ENCODE data around the gene KCNJ9.

Gene KCNJ9

DNA sequence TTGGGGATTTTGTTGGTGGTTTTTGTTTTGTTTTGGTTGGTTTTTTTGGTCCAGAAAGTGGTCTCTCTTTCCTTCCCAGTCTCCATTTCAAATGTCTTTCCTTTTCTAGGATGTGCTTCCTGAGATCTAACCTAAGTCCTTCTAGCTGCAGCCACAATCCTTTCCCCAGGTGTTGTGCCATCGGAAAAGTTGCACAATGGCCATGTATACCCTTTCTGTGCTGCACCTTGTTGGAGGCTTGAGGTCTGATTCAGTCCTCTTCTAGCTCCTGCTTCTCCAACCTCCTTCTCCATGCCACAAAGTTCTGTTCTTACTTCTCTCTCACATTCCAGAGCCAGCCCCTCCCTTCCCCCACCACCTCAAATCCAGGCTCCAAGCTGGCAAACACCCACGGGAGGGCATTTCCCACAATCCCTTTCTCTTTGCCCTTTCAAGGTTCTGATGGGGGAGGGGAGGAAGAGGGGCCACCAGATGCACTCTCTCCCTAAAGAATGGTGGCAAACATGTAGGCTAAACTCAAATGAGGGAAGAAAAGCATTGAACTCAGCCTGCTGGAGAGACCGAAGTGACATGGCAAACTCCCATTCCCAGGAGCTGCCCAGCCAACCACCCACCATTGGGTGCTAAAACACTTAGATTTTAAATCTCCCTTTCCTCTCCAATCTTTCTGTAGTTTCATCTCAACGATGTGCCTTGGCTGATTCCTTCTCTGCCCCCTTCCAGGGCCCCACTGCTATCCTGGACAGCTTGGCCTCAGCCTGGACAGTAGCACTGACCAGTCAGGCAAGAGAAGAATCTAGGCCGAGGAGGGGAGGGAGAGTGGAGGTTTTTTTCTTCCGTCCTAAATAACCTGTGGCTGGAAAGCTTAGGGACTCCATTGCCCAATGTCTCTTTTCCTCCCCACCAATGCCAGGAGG lies 14.3 kb upstream of the KCNJ9 start:
- DNase-seq (ENCODE audit: low read depth in 1 of 2, low spot score in 1 of 2): no peak

DNA sequence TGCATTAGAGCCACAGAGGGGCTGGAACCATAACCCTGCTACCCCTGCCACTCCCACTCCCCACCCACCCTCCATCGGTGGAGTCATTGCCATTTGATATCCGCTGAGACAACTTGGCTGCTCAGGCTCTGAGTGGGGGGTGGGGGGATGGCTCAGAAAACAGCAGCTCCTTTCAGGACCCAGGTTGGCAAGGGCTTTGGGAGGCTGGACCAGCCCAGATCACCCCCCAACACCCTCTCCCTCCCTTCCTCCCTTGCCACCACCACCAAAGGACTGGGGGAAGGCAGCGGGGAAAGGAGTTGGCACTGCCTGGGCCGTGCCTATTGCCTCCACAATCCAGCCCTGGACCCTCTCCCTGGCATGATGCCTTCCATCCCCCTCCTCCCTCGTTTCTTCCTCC lies 13.1 kb upstream of the KCNJ9 start:
- DNase-seq (ENCODE audit: low read depth in 1 of 2, low spot score in 1 of 2): no peak

DNA sequence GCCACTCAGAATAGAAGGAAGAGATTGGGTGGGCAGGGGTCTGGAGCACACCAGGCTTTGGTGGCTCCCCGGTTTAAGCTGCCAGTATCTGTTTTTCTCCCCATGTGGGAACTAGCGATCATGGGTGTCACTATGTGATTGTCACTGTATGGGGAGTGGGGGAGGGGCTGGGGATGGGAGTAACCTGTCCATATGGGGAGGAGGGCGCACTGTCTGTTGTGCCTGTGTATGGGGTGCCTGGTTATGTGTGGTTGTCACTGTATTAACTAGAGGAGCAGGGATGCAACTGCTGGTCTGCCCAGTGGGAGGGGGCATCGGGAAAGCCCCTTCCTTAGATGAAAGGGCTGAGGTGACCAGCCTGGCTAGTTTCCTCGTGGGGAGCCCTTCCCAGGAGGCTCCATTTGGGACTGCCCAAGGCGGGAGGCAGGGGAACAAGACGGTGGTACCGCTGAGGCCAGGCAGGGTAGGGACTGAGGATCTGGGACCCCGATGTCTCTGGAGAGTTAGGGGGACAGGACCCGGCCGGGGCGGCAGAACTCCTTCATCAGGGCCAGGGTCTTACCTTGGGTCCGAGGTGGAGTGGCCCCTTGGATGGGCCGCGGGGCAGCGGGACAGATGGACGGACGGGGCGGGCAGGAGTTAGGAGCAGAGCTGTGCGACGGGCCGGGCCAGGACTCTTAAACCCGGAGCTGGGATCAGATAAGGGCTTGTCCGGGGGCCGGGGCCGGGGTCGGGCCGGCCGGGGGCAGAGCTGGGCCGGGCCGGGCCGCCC lies 11.7 kb upstream of the KCNJ9 start, which contains the start of gene KCNJ10:
KCNJ10 (minus strand) TSS at position 701 of the 772 bp plus-strand sequence. CDS start 27,628 bp downstream, outside the sequence.
- no peak for DNase-seq (ENCODE audit: low read depth in 1 of 2, low spot score in 1 of 2)

DNA sequence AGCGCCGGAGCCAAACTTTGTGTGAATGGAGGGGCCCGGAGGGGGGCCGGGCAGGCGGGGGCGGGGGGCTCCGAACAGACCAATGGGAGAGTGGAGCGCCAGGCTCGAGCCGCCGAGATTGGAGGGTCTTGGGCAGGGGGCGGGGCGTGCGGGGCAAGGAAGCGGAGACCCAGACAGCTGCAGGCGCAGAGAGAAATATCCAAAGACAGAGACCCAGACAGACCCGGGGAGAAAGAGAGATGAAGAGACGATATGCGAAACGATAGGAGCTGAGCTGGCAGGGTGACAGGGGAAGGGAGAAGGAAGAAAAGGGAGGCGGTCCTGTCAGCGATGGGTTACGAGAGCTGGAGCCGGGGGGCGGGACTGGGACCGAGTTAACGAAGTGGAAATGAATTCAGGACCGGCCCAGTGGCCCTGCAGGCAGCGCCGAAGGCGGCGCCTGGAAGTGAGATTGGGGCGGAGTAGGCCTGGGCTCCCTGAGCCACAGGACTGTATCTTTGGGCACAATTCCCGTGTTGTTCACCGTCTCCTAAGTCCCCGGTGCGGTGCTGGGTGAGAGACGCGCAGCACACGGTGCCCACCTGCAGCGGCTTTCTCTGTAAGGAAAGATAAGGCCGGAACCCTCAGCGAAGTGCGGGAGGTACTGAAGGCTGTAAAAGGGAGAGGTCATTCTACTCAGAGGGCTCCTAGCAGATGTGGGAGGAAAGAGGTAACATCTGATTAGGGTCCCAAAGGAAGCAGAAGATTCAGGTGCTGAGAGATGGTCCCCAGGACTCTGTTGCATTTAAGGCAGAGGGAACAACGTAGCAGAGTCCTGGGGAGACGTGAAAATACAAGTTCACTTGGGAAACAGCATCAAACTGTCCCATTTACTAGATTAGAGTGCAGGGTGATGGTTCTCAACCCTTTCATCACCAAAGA lies 10.8 kb upstream of the KCNJ9 start:
- peak; percentile 39 to 45 for DNase-seq (ENCODE audit: low read depth in 1 of 2, low spot score in 1 of 2)

DNA sequence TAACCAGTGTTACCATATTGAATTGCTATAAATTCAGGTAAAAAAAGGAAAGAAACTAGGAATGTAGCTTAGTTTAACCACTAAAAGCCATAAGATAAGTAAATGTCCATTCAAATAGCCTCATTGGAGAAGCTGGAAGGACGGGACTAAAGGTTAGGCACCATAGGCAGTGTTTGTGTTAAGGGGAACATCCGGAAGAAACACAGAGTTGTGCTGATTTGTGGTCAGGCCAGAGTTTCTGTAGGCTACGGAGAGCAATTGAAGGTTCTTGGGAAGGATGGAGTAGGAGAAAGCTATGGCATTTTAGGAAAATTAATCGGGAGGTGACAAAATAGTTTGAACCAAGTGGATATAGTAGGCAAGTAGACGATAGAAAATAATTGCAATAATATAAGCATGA lies 10.0 kb upstream of the KCNJ9 start:
- no peak for DNase-seq (ENCODE audit: low read depth in 1 of 2, low spot score in 1 of 2)

DNA sequence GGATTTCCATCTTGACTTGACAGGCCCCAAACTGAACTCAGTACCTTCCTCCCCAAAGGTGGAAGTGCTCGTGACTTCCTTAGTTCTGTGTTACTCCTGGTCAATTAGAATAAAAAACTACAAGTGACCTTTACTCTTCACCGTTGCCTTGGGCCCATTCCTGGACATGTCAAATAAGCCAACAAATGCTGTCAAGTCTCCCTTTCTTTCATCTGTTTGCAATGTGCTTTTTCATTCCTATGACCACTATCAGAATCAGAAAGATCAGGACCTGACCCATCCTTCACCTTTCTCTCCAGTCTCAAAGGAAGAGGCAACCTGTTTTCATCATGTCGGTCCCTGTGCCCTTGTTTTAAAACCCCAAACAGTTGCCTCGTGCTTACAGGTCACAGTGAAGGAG lies 6.5 kb upstream of the KCNJ9 start:
- DNase-seq (ENCODE audit: low read depth in 1 of 2, low spot score in 1 of 2): no peak

DNA sequence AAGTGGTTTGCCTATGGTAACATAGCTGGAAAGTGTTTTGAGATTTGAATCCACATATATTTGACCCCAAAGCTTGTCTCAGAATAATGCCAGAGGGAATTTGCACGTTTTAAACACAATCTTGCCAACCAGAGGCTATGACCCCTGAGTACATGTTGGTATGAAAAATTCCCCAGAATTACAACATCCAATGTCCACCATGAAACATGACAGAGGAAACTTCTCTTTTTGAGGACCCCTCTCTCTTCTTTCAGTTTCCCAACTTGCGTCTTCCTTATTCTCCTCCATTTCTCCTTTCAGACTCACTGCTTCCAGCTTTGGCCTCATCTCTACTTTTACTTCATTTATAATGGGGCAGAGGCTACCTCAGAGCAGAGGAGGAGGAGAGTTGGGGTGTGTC lies 5.5 kb upstream of the KCNJ9 start:
- no peak for DNase-seq (ENCODE audit: low read depth in 1 of 2, low spot score in 1 of 2)

DNA sequence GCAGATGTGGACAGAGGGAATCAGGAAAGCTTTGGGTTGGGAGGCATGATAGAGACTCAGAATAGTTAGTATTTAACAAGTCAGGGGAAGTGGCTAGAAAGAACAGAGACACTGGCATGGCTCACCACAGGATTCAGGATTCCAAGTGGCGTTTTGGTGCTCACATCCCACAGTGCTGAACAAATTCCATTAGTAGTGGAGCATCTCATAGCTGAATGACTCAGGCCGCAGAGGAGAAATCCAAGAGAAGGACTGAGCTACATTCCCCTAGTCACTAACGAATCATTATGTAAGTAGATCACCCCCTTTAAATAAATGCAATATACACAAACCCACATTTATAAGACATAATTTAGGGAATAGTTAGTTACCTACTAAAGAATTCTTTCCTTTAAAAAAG lies 5.0 kb upstream of the KCNJ9 start:
- no peak for DNase-seq (ENCODE audit: low read depth in 1 of 2, low spot score in 1 of 2)

DNA sequence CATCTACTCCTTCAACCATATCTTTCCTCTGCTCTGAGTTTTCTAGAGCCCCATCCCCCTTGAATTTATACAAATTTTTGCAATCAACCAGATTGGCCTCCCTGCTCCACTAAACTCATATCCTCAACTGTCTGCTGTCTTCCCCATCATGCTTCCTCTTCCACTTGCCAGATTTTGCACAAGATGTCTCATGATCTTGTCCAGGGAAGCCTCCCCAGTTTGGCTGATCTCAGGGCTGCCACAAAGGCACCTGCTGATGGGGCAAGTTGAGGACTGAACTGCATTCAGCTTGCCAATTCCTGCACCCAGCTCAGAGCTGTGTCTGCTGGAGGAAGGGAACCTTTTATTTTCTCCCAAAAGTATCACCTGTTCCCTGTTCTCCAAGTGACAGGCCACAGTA lies 3.9 kb upstream of the KCNJ9 start:
- no peak for DNase-seq (ENCODE audit: low read depth in 1 of 2, low spot score in 1 of 2)

DNA sequence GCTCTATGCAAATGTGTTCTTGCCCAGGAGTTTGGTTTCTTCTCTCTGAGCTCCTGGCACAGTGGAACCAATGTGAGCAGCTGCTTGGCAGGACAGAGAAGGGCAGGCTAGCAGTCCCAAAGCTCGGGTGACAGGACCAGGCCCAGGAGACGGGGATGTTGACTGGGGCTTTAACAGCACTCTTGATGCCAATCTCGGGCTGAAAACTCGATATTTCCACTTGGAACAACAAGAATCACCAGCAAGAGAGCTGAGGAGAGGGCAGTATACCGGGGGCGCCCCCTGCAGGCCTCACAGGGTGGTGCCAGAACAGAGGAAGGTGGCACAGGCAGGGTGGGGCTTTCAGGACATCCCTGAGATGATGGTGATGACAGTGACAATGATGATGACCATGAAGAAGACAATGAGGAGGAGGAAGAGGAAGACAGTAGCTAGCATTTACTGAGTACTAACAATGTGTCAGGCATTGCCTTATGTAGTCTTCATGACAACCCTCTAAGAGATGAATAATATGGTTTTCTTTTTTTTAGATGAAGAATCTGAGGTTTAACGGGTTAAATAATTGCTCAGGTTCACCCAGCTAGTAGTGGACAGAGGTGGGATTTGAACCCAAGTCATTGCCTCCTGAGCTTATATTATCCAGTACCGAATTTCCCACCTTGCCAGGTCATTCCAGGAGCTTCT lies 2.7 kb upstream of the KCNJ9 start:
- no peak for DNase-seq (ENCODE audit: low read depth in 1 of 2, low spot score in 1 of 2)

DNA sequence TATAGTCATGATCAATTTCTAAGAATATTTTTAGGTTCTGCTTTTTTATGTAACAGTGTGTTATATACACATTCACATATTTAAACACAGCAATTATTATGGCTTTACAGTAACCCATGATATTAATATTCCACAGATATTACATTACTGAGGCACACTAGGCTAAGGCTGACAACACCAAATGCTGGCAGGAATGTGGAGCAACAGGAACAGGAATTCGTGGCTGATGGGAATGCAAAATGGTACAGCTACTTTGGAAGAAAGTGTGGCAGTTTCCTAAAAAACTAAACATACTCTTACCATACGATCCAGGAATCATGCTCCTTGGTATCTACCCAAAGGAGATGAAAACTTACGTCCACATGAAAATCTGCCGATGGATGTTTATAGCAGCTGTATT lies 1.9 kb upstream of the KCNJ9 start:
- no peak for DNase-seq (ENCODE audit: low read depth in 1 of 2, low spot score in 1 of 2)

DNA sequence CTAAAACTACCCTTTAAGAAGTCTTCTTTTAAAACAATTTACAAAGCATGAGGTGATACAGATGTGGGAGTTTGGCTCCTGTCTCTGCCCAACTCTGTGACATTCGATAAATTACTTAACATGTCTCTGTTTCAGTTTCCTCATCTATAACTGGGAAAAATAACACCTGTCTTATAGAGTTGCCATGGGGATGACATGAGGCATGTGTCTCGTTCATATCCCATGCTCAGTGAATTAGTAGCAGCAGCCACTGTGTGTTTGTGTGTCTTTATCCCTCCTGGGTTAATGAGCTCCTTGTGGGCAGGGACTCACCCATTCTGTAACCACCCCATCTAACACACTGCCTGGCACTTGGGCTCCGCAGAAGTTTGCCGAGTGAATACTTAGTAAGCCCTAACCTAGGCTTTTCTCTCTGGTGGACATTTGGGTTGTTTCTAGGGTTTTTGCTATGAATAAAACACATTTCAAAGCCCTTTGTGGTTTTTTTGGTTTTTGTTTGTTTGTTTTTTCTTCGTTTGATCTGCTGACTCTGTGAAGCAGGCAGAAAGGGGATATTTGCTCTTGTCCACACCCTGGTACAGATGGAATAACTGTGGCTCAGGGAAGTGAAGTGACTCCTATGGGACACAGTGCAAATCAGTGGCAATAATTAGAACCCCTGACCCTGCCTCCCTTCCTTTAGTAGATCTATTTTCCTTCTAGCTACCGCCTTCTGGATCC lies 797 bp upstream of the KCNJ9 start:
- no peak for DNase-seq (ENCODE audit: low read depth in 1 of 2, low spot score in 1 of 2)

DNA sequence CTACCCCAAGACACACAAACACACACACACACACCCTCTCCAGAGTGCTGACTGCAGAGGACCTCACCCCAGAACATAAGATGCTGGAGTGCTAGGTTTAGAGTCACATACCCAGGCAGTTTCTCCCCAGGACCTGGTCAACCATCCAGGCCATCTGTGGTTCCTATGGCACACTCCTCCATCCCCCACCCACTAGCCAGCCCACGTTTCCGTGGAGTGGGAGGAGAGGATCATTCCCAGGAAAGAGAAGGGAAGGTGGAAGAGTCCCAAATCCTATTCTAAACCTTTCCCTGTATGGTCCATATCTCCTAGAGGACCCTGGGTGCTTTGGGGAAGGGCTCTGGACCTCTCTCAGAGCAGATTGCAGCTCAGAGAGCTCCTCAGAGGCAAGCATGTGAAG lies 1.1 kb downstream of the KCNJ9 start:
- DNase-seq (ENCODE audit: low read depth in 1 of 2, low spot score in 1 of 2): no peak

DNA sequence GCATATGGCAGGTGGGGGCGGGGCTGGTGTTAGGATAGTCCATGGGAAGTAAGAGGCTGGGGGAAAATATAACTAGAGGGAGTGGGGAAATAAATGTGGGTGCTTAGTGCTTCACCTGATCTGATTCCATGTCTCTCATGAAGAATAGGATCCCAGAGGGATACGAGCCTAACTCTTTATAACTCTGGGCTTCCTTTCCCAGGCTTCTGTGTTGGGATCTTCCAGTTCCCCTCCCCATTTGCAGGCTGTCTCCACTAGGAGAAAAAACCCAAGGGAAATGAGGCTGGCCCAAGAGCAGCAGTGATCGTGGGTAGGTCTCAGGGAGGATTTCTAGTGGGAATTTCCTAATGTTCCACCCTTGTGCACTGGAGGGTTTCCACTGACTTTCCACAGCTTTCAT lies 1.6 kb downstream of the KCNJ9 start:
- no peak for DNase-seq (ENCODE audit: low read depth in 1 of 2, low spot score in 1 of 2)

DNA sequence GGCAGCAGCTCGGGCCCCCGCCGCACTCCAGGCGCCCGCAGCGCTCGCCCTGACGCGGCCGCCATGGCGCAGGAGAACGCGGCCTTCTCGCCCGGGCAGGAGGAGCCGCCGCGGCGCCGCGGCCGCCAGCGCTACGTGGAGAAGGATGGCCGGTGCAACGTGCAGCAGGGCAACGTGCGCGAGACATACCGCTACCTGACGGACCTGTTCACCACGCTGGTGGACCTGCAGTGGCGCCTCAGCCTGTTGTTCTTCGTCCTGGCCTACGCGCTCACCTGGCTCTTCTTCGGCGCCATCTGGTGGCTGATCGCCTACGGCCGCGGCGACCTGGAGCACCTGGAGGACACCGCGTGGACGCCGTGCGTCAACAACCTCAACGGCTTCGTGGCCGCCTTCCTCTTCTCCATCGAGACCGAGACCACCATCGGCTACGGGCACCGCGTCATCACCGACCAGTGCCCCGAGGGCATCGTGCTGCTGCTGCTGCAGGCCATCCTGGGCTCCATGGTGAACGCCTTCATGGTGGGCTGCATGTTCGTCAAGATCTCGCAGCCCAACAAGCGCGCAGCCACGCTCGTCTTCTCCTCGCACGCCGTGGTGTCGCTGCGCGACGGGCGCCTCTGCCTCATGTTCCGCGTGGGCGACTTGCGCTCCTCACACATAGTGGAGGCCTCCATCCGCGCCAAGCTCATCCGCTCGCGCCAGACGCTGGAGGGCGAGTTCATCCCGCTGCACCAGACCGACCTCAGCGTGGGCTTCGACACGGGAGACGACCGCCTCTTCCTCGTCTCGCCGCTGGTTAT lies 2.8 kb downstream of the KCNJ9 start:
- DNase-seq (ENCODE audit: low read depth in 1 of 2, low spot score in 1 of 2): peak; percentile 60 to 67

DNA sequence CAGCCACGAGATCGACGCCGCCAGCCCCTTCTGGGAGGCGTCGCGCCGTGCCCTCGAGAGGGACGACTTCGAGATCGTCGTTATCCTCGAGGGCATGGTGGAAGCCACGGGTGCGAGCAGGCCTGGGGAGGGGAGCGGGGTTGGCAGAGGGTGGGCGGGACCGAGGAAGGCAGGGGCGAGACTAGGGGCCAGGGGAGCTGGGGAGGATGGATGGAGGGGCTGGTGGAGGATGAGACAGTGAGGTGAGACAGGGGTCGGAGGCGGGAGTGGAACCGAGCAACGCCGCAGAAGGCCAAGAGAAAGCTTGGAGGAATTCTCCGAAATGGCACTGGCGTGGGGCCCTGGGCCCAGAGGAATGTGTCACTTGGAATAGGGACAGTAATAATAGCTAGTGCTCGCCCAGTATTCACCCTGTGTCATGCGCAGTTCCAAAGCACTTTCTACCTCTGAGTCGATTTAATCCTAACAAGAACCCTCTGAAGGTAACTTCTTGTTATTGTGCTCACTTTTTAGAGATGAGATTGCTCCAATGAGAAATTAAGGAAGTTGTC lies 3.5 kb downstream of the KCNJ9 start:
- DNase-seq (ENCODE audit: low read depth in 1 of 2, low spot score in 1 of 2): no peak

DNA sequence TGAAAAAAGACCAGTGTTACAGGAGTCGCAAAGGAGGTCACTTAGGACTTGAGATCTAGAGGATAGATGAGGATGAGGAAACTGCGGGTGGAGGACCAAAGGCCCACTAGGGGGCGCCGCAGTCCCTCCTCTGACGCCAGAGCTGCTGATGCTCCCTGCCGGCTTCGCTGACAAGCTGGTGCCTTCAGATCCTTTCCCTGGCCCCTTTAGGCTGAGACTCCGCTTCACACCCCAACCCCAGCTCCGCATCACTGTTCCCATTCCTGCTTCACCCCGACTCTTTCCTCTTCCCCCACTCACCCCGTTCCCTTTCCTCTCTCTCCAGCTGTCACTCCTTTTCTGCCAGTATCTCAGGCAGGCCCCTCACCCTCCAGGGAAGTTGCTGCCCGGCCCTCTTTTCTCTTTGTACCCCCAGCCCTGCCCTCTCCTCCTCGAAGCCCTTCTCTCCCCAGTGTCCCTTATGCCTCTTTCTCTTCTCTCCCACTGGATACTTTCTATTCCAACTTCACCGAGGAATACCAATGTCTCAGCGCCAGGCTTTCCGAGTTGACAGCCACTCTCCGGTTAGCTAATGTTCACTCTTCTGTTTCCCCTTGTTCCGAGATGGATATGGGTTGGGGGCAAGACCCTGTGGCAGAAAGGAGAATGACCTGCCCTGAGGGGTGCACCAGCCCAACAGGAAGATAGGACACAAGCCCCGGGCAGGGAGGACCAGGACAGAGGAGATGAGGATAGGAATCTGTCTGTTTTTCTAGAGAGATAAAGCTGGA lies 4.5 kb downstream of the KCNJ9 start:
- DNase-seq (ENCODE audit: low read depth in 1 of 2, low spot score in 1 of 2): peak; percentile 58 to 63

DNA sequence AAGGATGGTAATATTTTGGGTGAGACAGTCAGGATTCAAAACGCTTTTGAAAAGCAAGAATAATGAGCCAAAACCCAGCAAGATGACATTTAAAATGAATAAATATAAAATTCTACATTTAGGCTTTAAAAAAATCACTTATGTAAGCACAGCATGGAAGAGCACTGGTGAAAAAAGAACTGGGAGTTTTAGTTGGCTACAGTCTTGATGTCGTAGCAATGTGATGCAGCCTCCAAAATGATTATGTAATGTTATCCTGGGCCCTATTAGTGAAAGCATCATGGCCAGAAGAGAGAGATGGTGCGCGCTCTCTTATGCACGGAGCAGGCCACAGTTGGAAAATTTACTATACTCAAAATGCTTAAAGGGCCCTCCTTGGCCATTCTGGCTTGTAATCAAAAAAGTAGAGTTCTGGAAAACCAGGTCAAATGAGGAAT lies 5.1 kb downstream of the KCNJ9 start:
- no peak for DNase-seq (ENCODE audit: low read depth in 1 of 2, low spot score in 1 of 2)
